DND-41 (cell line): ENCODE results near the gene LEUTX.

Experiments used
- CTCF ChIP-seq: IDR thresholded peaks from 2 replicates; pipeline ENCODE4 v1.5.1; 2012; ENCODE audit warnings: borderline replicate concordance, low read length, moderate library complexity, mild to moderate bottlenecking; ENCODE audit not compliant: poor library complexity, severe bottlenecking; ENCODE audit errors: extremely low read depth
- EZH2 ChIP-seq: IDR thresholded peaks from 3 replicates; pipeline ENCODE4 v1.6.1; 2012; ENCODE audit warnings: borderline replicate concordance, low read depth, mild to moderate bottlenecking, moderate library complexity, low read length, inconsistent platforms; ENCODE audit not compliant: severe bottlenecking

GRCh38 chr19:39816287-39817048 lies 37.8 kb downstream of the LEUTX start:
- TF ChIP-seq CTCF (no peak), EZH2 (no peak)
